Endothelial cell of umbilical vein (primary cell): ENCODE results near the gene GPR146. TPM values are rescaled to one million over a fixed set of nuclear protein-coding genes. Genes with fewer than 3 reads are reported as not detected.
A peak's percentile ranks its signal among the peaks of the same experiment; 100 is the strongest.

Experiments
- BruUV-seq: library from RNA; stranded (reverse); fragments of 400-500 nt; replicated peaks from 2 replicates; lab custom pipeline; 2021; lab: Mats Ljungman, UMichigan
- CTCF ChIA-PET: fragments of 300-600, 350-600 bp; sonication (Branson Sonifier 250); formaldehyde crosslinking; loops from one replicate; lab custom pipeline; 2021; ENCODE audit warnings: antibody characterized with exemption, inconsistent platforms; lab: Charles Lee
- POLR2A ChIA-PET: fragments of 300-600, 350-600 bp; sonication (Branson Sonifier 250); formaldehyde crosslinking; loops from one replicate; lab custom pipeline; 2021; ENCODE audit warnings: antibody characterized with exemption, inconsistent platforms; lab: Charles Lee
- DNase-seq: peaks from one replicate; pipeline ENCODE4 v3.0.0-alpha.2; 2011; ENCODE audit warnings: low read depth, low spot score
- FAIRE-seq: peaks from 2 replicates; lab custom pipeline; 2011; peaks lifted over from hg19 to GRCh38; lab: Jason Lieb, UNC
- H2AFZ ChIP-seq: 2 replicates; pipeline ENCODE4 v1.6.0; 2012; ENCODE audit warnings: low read depth, low read length, control low read depth, inconsistent platforms
- H3K27ac ChIP-seq: 2 replicates; pipeline ENCODE4 v1.5.1; 2011; ENCODE audit warnings: low read depth, mild to moderate bottlenecking, control low read depth, low read length, moderate library complexity; ENCODE audit not compliant: insufficient read depth
- H3K27me3 ChIP-seq, 2 experiments: 2 replicates each; pipeline versions ENCODE4 v1.6.0 to v1.6.1; 2011; ENCODE audit warnings: low read length in 2 of 2, mixed read lengths in 1 of 2; ENCODE audit not compliant: control insufficient read depth in 2 of 2, insufficient read depth in 2 of 2
- H3K36me3 ChIP-seq, 2 experiments: 2 replicates in 1 of 2; 3 replicates in 1 of 2; pipeline ENCODE4 v1.5.1; 2011; ENCODE audit warnings: low read length in 2 of 2, mild to moderate bottlenecking in 1 of 2, moderate library complexity in 1 of 2; ENCODE audit not compliant: control insufficient read depth in 2 of 2, insufficient read depth in 2 of 2; ENCODE audit errors: extremely low read depth in 1 of 2
- H3K4me1 ChIP-seq: 3 replicates; pipeline ENCODE4 v1.5.1; 2011; ENCODE audit warnings: mild to moderate bottlenecking, low read length; ENCODE audit not compliant: control insufficient read depth, insufficient read depth; ENCODE audit errors: extremely low read depth
- H3K4me2 ChIP-seq: 2 replicates; pipeline ENCODE4 v1.6.1; 2011; ENCODE audit warnings: low read length, control low read depth, mixed read lengths; ENCODE audit not compliant: insufficient read depth
- H3K4me3 ChIP-seq, 3 experiments: fragments of 200-600 bp in 1 of 3; sonication (generic), shearing (Covaris generic) in 1 of 3; replicated peaks in 1 of 3; 2 replicates each; pipeline ENCODE4 v1.5.1; 2011 to 2016; ENCODE audit warnings: control low read depth in 3 of 3, low read length in 3 of 3, mild to moderate bottlenecking in 2 of 3, inconsistent platforms in 1 of 3, low read depth in 1 of 3, moderate library complexity in 1 of 3; ENCODE audit not compliant: insufficient read depth in 1 of 3
- H3K79me2 ChIP-seq: 2 replicates; pipeline ENCODE4 v1.6.0; 2012; ENCODE audit warnings: low read length, inconsistent platforms; ENCODE audit not compliant: control insufficient read depth, insufficient read depth
- H3K9ac ChIP-seq: replicated peaks from 2 replicates; pipeline ENCODE3; 2011; ENCODE audit warnings: low read length, control low read depth; ENCODE audit not compliant: insufficient read depth; ENCODE audit errors: extremely low read depth
- H3K9me1 ChIP-seq: replicated peaks from 3 replicates; pipeline ENCODE4 v1.6.0; 2011; ENCODE audit warnings: mild to moderate bottlenecking, low read length; ENCODE audit not compliant: control insufficient read depth, insufficient read depth; ENCODE audit errors: extremely low read depth
- H3K9me3 ChIP-seq: replicated peaks from 2 replicates; pipeline ENCODE4 v1.5.1; 2012; ENCODE audit warnings: low read length, inconsistent platforms; ENCODE audit not compliant: control insufficient read depth, insufficient read depth
- H4K20me1 ChIP-seq: replicated peaks from 2 replicates; pipeline ENCODE3; 2011; ENCODE audit warnings: mild to moderate bottlenecking, low read length; ENCODE audit not compliant: control insufficient read depth, insufficient read depth; ENCODE audit errors: extremely low read depth
- CTCF ChIP-seq, 2 donors: IDR thresholded peaks; 1 replicate in 1 of 2; 2 replicates in 1 of 2; pipeline ENCODE4 v1.5.1; 2011; ENCODE audit warnings: low read length in 2 of 2, mild to moderate bottlenecking in 2 of 2, moderate library complexity in 2 of 2, control low read depth in 1 of 2, inconsistent platforms in 1 of 2, low read depth in 1 of 2; ENCODE audit not compliant: insufficient read depth in 1 of 2; ENCODE audit errors: extremely low read depth in 1 of 2
- EZH2 ChIP-seq: IDR thresholded peaks from 2 replicates; pipeline ENCODE4 v1.6.1; 2012; ENCODE audit warnings: borderline replicate concordance, low read depth, mild to moderate bottlenecking, moderate library complexity, low read length, inconsistent platforms; ENCODE audit not compliant: severe bottlenecking
- FOS ChIP-seq: IDR thresholded peaks from 2 replicates; pipeline ENCODE4 v1.6.1; 2011; ENCODE audit warnings: mild to moderate bottlenecking, low read length, moderate library complexity, borderline replicate concordance; ENCODE audit not compliant: insufficient read depth
- GATA2 ChIP-seq: IDR thresholded peaks from 2 replicates; pipeline ENCODE4 v1.7.0; 2011; ENCODE audit warnings: low read depth, mild to moderate bottlenecking, moderate library complexity, mixed read lengths, low read length; ENCODE audit not compliant: insufficient read length, insufficient read depth
- JUN ChIP-seq: IDR thresholded peaks from 2 replicates; pipeline ENCODE4 v1.6.1; 2011; ENCODE audit warnings: borderline replicate concordance, low read depth; ENCODE audit not compliant: insufficient read length, insufficient read depth
- MAX ChIP-seq: IDR thresholded peaks from 2 replicates; pipeline ENCODE4 v1.6.1; 2011; ENCODE audit not compliant: insufficient read depth, insufficient read length
- MYC ChIP-seq: IDR thresholded peaks from one replicate; pipeline ENCODE4 v1.6.1; 2011; ENCODE audit warnings: mild to moderate bottlenecking, low read depth, low read length
- POLR2A ChIP-seq: IDR thresholded peaks from 2 replicates; pipeline ENCODE4 v1.6.1; 2012; ENCODE audit warnings: low read depth, mild to moderate bottlenecking, control low read depth, low read length
- POLR2AphosphoS5 ChIP-seq: IDR thresholded peaks from 2 replicates; pipeline ENCODE4 v1.6.1; 2012; ENCODE audit warnings: low read depth, mild to moderate bottlenecking, control low read depth, low read length, moderate library complexity; ENCODE audit not compliant: insufficient read depth
- dilution Hi-C: fragments of 300-500 bp; cut with MboI; formaldehyde crosslinking; loops from one replicate; pipeline ENCODE4 v1.15.0; 2019; ENCODE audit warnings: low sequenced_read_pairs; ENCODE audit not compliant: extremely low pct_ligation_motif_present
- intact Hi-C: fragments of 100-400 bp; cut with micrococcal nuclease; formaldehyde crosslinking; loops from one replicate; pipeline ENCODE4 v1.10.0; 2022
- polyA plus RNA-seq, 4 experiments: library from polyadenylated mRNA; depleted of rRNA in 3 of 4; stranded (reverse) in 3 of 4; unstranded in 1 of 4; fragments of >200 nt; gene quantifications; 2 replicates each; pipeline versions ENCODE4 v1.2.1 to v1.2.3, GENCODE V29; 2011 to 2012; ENCODE audit warnings: missing spikeins in 1 of 4
- total RNA-seq: library from RNA; stranded (reverse); gene quantifications from 2 replicates; pipeline ENCODE4 v1.2.3, GENCODE V29; 2021

The GPR146 gene
- total and polyA plus RNA-seq, 2 donors (not counting 3 experiments of a cell fraction or from before 2014, with no cell fraction given), result 18.5 to 44.8 TPM

DNA sequence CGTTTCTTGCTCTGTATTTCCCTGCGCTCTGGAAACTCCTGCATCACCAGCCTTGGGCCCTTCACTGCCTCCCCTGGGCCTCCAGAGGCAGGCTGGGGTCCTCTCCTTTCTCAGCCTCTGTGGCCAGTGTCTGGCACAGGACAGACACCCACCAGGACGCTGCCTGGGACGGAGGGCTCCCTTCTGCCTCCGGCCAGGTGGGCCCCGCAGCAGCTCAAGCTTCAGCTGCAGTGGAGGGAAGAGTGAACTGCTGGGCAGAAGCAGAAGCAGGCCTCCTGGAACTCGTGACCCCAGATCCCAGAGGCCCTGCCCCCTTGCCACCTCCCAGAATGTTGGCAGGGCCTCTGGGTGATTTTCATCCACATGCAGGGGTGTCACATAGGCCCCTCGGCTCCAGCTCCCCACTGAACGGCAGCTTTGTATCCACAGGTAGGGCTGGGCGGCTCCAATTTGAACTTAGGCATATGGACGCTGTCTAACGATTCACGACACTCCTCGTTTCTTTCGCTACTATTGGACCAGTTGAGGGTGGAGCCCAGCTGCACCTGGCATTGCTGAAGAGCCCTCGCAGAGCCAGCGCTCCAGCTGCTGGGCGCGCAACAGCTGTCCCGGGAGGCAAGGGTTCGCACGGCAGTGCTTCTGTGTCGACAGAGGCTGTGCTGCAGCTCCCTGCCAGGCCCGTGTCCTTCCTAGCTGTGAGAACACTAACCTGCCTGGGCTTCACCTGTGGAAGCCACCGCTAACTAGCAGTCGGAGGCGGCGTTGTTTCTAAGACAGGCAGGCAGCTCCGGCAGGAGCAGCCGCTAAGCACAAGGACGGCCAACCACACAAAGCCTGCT is 18.4 kb upstream of the GPR146 start:
- H2AFZ ChIP-seq, result no peak overlapping the region
- H3K79me2 ChIP-seq, result peaks cover 23% of the 10 kb centered on the region
- H3K27me3 ChIP-seq, result no peaks in the 10 kb centered on the region
- no peaks in the 10 kb centered on the region for H3K9me3 ChIP-seq
- peaks cover 0 to 7% of the 10 kb centered on the region in 2 experiments for H3K36me3 ChIP-seq
- H3K9ac ChIP-seq, result no peak overlapping the region
- POLR2A ChIA-PET, result no interaction called here
- TSS peak; percentile 32 for BruUV-seq
- no peaks in the 10 kb centered on the region for H3K9me1 ChIP-seq
- no peak overlapping the region for H3K4me3 ChIP-seq
- H3K4me1 ChIP-seq, result peaks cover 8% of the 10 kb centered on the region
- no peaks in the 10 kb centered on the region for H4K20me1 ChIP-seq
- H3K4me2 ChIP-seq, result no peak overlapping the region
- intact Hi-C loops, result no loop called here
- TF ChIP-seq FOS (no peak), POLR2AphosphoS5 (no peak), MYC (no peak), POLR2A (no peak), CTCF (IDR thresholded peaks at IDR 0.05; ENCODE audit: extremely low read depth in 1 of 2, insufficient read depth in 1 of 2, low read depth in 1 of 2, low read length in 2 of 2) (no peak), EZH2 (no peak), GATA2 (no peak), MAX (no peak), JUN (no peak)
- dilution Hi-C loops, result no loop called here
- CTCF ChIA-PET, result interaction anchor here (3.7 kb wide), 1 partner anchor 39 kb away, joined by 35 read pairs; no protein-coding TSS in a partner anchor
- FAIRE-seq (no peak), DNase-seq (no peak)
- no peak overlapping the region for H3K27ac ChIP-seq
